Erythroblast (primary cell): Measurements from ENCODE around the gene FSIP1.

ENCODE experiments used
- GATA1 ChIP-seq: IDR thresholded peaks from 2 replicates; pipeline ENCODE4 v1.6.1; 2011; ENCODE audit warnings: low read depth, mild to moderate bottlenecking, control low read depth, low read length, moderate library complexity
- POLR2A ChIP-seq: IDR thresholded peaks from 2 replicates; pipeline ENCODE4 v1.6.1; 2011; ENCODE audit warnings: mild to moderate bottlenecking, low read length

DNA sequence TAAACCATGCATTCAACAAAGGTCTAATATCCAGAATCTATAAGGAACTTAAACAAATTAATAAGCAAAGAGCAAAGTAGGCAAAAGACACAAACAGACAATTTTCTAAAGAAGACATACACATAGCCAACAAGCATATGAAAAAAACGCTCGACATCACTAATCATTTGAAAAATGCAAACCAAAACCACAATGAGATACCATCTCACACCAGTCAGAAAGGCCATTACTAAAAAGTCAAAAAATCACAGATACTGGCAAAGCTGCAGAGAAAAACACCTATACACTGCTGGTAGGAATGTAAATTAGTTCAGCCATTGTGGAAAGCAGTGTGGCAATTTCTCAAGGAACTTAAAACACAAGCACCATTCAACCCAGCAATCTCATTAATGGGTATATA, 53.8 kb downstream of the FSIP1 start:
- TF ChIP-seq POLR2A (no peak), GATA1 (no peak)
